Measurements from ENCODE around the gene SH3BP5L.

SH3BP5L gene

DNA sequence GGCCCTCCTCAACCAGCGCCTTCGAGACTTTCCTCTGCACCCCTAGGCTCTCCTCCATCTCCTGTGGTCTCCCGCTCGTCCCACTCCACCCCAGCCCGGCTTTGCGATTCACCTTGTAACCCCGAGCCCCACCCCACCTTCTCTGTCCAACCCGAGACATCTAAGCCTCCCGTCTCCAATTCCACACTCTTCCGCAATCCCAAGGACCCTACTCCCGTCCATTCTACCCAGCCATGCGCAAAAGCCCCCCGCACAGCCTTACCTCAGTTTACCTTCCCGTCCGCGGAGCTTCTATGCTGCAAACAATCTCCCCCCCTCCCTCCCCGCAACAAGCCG is 174 bp downstream of the SH3BP5L start:
- no peak for DNase-seq (ENCODE audit: low spot score)

DNA sequence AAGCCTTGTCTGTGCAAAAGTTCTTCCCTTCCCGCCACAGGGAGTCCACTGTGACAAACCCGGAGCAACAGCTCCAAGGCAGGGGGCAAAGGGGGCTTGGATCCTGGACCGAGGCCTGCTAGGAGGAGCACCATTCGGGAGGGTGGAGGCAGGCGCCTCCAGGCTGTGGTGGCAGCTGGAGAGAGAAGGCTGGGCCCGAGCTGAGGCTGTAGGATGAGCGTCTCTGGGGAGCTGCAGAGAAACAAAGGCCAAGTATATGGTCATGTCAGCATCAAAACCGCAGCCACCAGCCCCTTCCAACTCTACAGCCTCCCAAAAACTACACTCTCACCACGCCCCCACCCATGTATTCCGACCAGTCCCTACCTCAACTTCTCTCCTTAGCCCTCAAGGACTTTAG is 579 bp downstream of the SH3BP5L start:
- no peak for DNase-seq (ENCODE audit: low spot score)

DNA sequence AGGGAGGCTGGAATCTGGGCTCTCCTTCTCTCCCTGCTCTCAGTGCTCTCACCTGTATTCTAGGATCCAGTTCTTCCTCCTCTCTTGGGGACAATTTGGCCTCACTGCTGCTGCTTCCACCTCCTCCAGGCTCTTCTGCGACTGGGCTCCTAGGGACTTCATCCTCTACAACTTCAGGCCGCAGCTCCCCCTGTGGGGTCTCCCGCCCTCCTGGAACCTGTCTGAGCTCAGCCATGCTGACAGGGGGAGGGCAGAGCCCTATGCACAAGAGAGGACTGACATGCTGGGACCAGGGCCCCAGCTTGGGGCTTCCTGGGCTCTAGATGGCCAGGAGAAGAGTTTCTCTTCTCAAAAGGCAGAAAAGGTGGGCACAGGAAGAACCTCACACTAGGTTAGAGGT is 1.0 kb downstream of the SH3BP5L start:
- DNase-seq (ENCODE audit: low spot score) = no peak

DNA sequence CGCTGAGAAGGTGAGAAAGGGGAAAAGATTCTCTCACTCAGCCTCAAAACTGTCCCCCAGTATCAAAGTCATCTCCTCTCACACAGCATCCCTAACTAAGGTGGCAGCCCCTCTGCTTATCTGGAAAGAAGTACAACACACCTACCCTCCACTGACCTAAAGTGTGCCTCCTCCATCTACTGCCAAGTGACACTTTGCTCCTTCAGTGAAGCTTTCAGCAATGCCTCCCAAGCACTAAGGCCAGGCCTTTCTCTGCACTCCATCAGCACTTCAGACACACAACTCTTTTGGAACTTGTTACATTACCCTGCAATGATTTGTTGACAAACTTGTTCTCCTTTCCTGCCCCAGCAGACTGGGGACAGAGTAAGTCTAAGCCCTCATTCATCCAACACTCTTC is 1.4 kb downstream of the SH3BP5L start:
- no peak for DNase-seq (ENCODE audit: low spot score)

DNA sequence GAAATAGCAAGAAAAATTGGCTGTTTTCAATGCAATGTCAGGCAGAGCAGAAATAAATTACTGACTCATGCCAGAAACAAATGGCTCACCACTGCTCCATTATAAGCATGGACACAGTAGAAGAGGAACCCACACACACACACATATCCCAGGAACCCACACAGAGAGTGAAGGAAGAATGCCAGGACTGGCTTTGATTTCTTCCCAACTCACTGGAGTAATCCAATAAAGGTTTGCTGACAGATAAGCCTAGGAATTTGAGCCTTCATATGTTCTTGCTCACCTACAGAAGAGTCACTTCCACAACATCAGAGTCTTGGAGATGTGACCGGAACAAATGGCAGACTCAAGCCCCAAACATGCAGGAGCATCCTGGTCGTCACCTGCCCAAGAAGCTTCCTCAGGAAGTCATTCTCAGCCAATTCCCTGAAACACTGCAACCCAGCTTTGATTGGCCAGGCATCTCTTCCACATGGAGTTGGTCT is 2.2 kb downstream of the SH3BP5L start:
- no peak for DNase-seq (ENCODE audit: low spot score)

DNA sequence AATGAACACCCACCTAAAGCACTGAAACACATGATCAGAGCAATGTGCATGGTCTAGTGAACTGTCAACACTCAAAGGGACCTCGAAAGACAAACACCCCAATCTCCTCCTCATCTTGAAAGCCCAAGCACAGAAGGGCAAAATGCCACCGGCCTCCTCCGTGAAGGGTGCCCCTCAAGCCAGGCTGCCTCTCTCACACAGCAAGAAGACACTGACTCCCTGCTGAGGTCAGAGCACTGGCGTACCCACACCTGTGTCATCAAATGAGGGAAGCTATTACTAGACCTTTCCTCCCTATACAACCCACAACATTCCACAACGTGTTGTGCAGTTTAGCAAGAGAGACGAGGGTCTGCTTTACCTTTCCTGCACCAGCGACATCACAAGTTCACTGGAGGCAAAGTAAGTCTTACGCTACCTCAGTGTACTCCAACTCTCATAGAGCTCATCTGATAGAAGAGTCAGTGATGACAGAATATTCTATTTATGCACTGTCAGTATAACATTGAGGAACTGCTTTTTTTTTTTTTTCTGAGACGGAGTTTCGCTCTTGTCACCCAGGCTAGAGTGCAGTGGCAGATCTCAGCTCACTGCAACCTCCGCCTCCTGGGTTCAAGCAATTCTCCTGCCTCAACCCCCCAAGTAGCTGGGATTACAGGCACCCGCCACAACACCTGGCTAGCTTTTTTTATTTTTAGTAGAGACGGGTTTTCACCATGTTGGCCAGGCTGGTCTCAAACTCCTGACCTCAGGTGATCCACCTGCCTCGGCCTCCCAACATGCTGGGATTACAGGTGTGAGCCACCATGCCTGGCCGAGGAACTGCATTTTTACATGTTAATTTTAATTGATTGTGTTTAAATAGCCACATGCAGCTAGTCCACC is 3.3 kb downstream of the SH3BP5L start:
- DNase-seq (ENCODE audit: low spot score) = no peak

DNA sequence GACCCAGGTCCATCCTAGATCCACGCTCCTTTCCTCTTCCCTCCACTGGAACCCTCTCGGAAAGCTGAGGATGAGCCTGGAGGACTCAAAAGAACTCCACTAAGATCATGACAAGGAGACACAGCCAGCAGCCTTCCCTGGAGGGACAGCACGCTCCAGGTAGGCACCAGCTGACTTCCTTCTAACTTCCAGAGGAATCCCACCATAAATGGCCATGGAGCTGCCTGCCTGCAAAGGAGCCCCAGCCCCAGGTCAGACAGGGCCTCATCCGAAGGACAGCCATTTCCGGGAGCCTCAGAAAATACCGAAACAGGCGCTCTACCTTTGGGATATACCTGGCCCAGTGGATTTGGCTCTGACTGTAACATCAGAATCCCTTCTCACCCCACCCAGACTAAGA is 4.1 kb downstream of the SH3BP5L start:
- DNase-seq (ENCODE audit: low spot score) = no peak

DNA sequence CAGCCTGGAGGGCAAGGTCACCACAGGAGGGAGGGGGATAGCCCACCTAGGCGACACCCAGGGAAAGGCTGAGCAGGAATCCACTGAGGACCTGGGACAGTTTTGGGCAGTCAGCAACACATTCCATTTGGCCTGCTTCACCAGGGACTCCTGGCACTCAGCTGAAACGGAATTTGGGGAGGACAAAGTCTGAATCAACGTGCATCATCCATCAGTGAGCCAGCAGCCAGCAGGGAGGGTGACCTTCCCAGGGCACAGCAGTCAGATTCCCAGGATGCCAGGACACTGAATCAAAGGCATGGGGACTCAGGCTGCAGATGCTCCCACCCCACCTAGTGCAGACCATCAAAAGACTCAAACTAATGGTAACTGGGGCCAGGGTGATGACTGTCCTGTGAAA is 4.6 kb downstream of the SH3BP5L start:
- no peak for DNase-seq (ENCODE audit: low spot score)

DNA sequence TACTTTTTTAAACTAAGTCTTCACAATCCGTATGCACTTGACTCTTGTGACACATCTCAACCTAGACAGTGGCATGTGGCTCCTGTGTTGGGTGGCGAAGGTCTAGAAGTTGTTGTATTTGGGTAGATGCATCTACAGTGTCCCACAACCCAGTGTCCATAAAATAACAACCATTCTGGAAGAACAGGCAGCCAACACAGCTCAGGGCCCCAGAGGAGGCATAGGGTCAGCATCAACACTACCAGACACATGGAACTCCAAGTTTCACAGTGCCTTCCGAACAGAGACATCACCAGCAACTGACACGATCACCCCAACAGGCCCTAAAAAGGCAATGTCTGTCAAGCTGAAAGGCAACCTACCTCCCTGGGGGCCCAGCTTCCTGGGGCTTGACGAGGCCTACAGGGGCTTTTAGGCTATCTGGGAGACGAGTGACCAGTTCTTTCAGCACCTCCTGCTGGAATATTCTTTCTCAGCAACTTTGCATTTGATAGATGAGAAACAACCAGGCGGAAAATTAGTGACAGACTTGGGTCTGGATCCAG is 5.6 kb downstream of the SH3BP5L start:
- no peak for DNase-seq (ENCODE audit: low spot score)

DNA sequence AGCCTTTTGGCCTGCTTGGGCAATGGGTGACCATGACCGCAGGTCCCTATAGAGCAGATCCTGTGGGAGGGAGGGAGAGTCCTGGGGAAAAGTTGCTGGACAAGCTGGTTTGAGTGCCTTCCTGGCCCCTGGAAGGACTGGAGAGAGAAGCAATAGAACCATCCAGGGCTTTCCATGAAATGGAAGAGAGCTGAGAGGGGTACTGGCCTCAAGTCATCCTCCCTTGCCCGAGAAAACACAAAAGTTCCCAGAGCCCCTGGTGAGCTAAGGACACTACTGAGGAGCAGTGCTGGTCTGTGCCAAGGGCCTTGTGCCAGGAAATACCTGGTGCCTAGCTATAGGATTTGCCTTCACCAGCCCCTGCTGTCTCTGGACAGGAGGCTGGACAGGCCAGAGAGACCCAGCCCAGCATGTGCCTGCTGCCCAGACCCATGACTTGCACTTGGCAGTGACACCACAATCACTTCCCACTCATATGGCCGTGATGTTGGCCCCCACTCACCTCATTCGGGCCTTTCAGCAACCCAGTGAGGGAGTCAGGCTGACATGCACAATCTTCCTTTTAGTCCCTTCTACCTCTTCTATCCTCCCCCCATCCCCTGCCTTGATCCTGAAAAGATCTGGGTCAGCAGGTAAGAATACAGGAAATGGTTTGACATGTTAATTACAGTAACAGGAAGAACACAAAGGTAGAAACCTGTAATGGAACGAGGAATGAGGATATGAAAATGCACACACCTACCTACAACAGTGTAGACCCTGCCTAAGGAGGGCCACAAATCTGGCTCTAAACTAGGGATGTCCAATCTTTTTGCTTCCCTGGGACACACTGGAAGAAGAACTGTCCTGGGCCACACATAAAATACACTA is 7.0 kb downstream of the SH3BP5L start:
- DNase-seq (ENCODE audit: low spot score) = no peak

DNA sequence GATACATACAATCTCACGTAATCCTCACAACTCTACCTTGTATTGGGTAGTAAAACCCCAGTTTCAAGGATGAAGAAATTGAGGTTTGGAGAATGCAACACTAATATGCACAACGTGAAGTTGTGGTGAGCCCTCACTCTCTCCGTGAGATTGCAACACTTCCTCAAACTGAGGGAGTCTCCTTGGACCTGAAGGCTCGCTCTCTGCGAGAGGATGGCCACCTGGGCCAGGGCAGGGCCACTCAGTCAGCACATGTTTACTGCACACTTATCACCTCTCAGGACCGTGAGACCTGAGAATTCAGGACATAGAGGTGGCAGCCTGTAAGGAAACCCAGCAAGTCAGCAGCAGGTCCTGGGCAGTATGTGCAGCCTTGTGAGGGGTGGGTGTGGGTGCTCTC is 8.7 kb downstream of the SH3BP5L start:
- no peak for DNase-seq (ENCODE audit: low spot score)

DNA sequence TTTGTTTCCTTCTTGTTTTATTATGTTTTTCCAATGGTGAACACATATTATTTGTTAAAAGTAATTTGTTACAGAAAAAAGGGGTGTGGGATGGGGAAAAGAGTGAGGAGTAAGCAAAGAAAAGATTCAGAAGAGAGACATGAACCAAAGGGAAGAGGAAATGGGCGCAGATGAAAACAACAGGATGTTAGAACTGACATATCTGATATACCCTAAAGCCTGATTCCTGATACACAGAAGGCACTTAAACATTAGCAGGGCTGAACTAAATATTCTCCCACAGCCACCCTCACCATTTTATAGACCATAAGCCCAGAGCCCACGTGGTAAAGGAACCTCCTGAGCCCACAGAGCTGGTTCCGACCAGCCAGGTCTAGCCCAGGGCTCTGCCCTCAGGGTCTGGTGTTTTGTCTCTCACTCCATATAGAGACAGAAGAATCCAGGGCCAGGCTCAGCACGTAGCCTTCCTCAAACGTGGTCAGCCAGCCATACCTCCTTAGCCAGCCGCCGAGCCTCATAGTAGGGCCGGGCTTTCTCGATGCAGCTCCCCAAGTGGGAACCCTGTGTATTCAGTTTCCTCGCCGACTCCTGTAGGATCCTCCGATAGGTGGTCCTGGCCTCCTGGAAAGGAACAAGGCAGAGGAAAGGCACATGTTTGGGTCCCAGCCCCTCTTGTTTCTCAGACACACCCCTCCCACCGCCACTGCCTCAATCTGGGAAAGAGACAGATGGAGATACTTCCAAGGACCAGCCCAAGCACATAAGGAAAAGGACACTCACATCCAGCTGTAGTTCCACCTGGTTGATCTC is 9.5 kb downstream of the SH3BP5L start:
- DNase-seq (ENCODE audit: low spot score) = no peak

DNA sequence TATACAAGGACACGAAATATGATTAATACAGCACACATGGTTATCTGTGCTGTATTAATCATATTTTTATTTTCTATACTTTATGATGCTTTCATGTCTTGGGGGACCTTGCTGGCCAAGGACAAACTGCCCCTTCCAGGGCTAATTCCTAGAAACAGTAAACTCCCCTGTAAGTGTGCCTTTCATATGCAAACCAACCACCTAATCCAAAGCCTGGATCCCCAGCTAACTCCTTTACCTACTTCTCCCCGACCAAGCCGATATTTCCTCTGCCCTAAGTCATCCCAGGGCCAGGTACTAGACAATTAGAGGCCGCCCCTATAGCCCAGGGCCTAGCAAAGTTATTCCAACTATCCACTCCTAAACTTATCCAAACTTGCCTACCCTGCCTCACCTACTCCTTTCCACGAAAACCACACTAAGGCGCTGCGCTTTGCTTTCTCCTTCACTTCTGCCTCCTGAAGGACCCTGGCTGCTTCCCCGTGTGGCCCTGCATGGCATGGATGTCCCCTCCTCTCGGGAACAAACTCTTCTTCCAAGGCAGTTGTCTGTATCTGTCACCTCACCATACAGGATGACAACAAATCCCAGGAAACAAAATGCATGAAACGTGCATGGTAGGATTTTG is 10.2 kb downstream of the SH3BP5L start:
- DNase-seq (ENCODE audit: low spot score) = no peak

DNA sequence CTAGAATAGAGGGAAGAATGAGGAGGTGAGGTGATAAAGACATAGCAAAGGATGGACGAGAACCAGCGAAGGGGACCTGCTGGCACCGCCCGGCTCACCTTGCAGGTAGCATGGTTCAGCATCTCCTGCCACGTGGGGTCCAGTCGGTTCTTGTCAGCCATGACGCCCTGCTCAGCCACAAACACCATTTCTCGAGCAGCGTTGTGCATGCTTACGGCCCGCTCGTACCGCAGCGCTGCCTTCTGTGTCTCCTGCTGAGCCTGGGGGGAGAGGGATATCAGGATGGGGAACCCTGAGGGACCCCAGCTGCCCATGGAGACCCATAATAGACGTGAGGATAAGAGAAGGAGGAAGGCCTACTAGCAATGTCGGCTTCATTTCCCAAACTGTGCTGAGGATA is 11.4 kb downstream of the SH3BP5L start:
- no peak for DNase-seq (ENCODE audit: low spot score)

DNA sequence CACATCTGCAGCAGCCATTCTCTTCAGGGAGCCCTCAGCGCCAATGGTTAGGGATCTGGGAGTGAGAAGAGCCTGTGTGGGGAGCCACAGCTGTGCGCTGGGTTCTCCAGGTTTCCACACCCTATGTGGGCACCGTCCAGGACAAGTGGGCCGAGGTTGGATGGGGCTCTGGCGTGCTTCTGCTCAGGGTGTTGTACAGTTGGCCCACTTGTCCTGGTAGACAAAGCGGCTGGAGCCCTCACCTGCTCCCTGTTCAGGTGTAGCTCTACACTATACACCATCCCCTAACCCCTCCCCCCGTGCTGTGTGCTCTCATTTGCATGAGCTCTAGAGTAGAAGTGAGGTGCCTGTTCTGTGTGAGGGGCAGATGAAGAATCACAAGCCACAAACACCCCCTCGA is 12.2 kb downstream of the SH3BP5L start:
- no peak for DNase-seq (ENCODE audit: low spot score)

DNA sequence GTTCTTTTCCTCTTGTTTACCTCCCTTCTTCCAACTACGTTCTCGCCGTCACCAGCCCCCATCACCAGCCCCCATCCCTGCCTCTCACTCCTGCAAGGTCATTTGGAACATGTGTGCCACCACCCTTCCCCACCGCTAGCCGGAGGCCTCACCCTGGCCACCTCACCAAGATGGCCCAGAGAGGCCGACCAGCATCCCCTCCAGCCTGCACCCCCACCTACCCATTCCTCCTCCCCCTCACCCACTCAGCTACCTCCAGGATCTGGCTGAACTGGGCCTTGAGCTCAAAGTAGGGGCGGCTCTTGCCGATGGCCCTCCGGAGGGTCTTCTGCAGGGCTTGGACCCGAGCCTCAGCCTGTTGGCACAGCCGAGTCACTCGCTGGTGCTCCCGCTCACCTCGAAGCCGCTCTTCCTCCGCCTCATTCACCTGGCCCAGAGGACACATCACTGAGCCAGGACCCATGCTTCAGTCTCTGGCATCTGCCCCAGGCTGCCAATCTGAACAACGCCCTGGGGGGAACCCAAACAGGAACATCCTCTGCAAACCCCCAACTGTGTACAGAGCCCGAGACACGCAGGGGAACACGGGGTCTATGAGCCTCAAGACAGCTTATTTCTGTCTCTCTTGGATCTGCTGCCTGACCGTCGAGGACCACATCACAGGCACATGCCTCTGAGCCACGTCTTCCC is 12.8 kb downstream of the SH3BP5L start:
- no peak for DNase-seq (ENCODE audit: low spot score)

DNA sequence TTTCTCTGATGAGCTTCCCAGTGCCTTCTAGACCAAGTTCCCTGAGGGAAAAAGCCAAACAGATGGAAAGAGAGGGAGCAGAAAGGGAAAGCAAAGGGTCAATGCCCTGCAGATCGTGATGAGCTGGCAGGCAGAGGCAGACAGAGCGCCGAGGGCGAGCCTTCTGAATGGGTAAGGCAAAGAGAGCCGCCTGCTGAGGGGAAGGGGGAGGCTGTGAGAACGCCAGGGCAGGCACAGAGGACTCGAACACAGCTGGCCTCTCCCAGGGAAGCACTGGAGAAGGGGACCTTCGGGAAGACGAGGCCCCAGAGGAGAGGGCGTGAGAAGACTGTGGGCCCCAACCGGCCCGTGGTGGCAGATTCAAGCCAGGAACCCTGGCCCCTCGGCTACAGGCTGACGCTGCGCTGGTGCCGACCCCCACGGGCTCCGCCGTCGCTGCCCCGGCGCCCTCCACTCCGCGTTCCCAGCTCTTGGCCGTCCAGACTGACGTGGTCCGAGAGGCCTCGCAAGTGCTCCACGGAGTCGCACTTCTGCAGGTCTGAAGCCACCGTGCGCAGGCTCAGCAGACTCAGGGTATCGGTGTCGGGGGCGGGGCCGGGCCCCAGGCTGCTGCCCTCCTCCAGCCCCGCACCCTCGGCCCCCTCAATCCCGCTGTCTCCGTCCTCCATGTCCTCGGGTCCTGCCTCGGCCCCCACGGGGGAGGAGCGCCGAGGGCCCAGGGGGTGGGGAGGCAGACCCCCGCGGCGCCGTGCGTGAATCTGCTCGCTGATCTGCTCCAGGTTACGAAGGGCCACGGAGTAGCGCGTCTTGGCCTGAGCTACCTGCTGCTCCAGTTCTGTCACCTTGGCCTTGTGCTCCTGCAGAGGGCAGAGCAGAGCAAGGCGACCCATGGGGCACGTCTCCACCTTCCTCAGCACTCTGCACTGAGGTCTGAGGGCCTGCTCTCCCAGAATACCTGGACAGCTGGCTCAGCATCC is 13.9 kb downstream of the SH3BP5L start:
- DNase-seq (ENCODE audit: low spot score) = no peak

DNA sequence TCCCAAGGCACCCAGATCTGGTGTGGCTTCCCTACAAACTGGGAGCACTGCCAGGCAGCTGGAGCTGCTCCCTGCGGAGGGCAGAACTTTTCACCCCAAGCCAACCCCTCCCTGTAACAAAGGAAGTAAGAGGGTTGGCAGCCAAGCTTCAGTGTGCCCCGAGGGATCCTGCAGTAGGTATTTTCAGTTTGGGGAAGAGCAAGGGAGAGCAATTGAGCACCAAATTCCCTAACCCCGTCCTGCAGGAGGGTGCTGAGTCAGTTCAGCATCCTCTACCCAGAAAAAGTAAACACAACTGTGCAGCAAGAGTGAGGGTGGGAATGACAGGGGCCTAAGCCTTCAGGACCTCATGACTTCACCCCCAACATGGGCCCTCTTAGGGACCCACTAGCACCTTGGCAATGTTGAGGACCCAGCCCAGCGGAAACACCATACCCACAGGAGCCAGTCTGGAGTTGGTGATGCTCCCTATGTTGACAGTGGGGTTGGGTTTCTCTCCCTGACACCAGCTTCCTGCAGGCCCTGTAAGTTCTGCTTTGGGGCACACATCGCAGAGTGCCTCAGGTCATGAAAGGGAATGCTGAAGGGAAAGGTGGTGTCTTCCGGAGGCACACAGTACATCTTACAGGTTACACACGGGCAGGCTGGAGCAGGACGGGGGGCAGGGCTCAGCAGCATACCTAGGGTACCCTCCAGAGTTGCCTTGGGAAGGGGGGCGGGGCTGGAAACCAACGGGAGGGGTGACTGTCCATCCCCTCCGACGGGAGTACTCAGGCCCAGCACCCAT is 14.8 kb downstream of the SH3BP5L start:
- no peak for DNase-seq (ENCODE audit: low spot score)

All from D341Med (cell line).